Measurements from ENCODE around the gene RPLP2.

RPLP2 gene

GRCh38 chr11:794766-795633 lies 14.8 kb upstream of the RPLP2 start:
- Histone ChIP-seq H3K36me3 (ENCODE audit: control insufficient read depth in 2 of 2, insufficient read depth in 1 of 2, low read length in 2 of 2) (peaks cover 0 to 45% of the 10 kb centered on the region in 2 experiments; a peak in 1 of 3 replicates), H3K9me3 (ENCODE audit: control insufficient read depth, insufficient read depth, low read depth, low read length) (no peaks in the 10 kb centered on the region), H3K27ac (ENCODE audit: extremely low read depth, low read depth, low read length) (no peak overlapping the region), H3K4me3 (ENCODE audit: low read depth, low read length) (no peak overlapping the region; the same call in 1 of the 2 replicates), H3K4me1 (ENCODE audit: control insufficient read depth, insufficient read depth, low read length) (peaks cover 6% of the 10 kb centered on the region)
- CTCF ChIA-PET: interaction anchor here (0.7 kb wide), 1 partner anchor 67 kb away, joined by 4 read pairs; no protein-coding TSS in a partner anchor
- TF ChIP-seq SP3 (tag by site-specific recombination; IDR thresholded peaks at IDR 0.05) (0 out of 2 replicates have a peak, but pooled peaks have one; percentile 19), ZFP37 (tag by site-specific recombination; IDR thresholded peaks at IDR 0.05) (no peak), ZNF549 (tag by site-specific recombination; IDR thresholded peaks at IDR 0.05) (no peak), ZNF76 (tag by site-specific recombination; IDR thresholded peaks at IDR 0.05; ENCODE audit: borderline replicate concordance, low read depth) (no peak), KLF1 (tag by site-specific recombination; IDR thresholded peaks at IDR 0.05) (peak; percentile 51), BCL11B (tag by site-specific recombination; IDR thresholded peaks at IDR 0.05; ENCODE audit: low read depth) (0 out of 2 replicates have a peak, but pooled peaks have one; percentile 19), HOXA7 (CRISPR knock-in tag; IDR thresholded peaks at IDR 0.05; ENCODE audit: borderline replicate concordance) (no peak), HIC1 (tag by site-specific recombination; IDR thresholded peaks at IDR 0.05) (peak; percentile 52; the same call in 1 of the 2 replicates), GLIS1 (tag by site-specific recombination; IDR thresholded peaks at IDR 0.05) (no peak), ZBTB48 (tag by site-specific recombination; IDR thresholded peaks at IDR 0.05) (peak; percentile 25; the same call in 1 of the 2 replicates), ZNF560 (tag by site-specific recombination; IDR thresholded peaks at IDR 0.05; ENCODE audit: borderline replicate concordance) (no peak), ZNF423 (tag by site-specific recombination; IDR thresholded peaks at IDR 0.05) (peak; percentile 32; the same call in 1 of the 2 replicates), ZIC2 (tag by site-specific recombination; IDR thresholded peaks at IDR 0.05) (no peak)
- TF ChIP-seq, protein P1, sequence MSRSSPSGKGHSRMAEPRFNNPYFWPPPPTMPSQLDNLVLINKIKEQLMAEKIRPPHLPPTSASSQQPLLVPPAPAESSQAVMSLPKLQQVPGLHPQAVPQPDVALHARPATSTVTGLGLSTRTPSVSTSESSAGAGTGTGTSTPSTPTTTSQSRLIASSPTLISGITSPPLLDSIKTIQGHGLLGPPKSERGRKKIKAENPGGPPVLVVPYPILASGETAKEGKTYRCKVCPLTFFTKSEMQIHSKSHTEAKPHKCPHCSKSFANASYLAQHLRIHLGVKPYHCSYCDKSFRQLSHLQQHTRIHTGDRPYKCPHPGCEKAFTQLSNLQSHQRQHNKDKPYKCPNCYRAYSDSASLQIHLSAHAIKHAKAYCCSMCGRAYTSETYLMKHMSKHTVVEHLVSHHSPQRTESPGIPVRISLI (tag by site-specific recombination; IDR thresholded peaks at IDR 0.05): no peak
- POLR2A ChIA-PET: interaction anchor here (0.5 to 1.7 kb wide), 4 partner anchors 17 to 71 kb away, joined by 3 to 4 read pairs (median 3); partner anchors contain the start of gene PNPLA2

DNA sequence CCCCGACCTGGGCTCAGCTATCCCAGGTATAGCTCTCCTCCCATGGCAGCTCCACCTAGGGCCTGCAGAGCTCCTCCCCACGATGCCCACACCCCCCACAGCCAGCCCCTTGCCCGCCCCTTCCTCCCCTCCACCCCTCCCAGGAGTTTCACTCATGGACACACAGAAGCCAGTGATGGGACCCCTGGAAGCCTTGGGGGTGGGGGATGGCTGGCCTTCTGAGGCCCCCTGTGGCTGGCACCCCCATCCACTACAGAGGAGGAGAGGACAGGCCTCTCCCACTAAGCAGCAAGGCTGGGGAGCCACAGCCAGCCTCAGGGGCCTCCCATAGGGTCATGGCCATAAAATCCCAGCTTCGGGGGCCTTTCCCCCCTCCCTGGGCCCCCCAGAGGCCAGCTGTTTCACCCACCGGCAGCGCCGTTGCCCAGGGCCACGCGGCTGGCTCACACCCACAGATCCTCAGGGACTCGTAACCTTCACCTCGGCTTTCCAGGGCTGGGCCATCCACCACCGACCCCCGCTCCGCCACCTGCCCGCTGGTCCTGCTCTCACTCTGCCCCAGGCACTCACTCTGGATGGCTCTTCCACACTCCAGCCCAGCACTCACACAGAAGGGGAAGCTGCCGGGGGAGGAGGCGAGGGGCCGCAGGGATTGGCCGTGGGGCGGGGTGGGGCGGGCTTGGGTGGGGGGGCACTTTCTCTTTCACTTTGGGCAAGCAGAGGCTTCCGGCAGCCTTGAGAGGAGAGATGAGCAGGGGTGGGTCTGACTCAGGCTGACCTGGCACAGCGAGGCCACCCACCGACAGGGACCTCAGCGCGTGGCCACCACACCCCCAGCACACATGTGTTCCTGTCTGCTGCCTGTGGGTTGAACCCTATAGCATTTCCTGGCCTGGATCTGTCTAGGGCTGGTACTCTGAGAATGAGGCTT lies 13.9 kb upstream of the RPLP2 start:
- ChIA-PET CTCF (interaction anchor here (0.6 to 0.9 kb wide), 3 partner anchors 12 to 68 kb away, joined by 3 to 4 read pairs (median 3); no protein-coding TSS in a partner anchor), POLR2A (interaction anchor here (0.5 to 1.8 kb wide), 11 partner anchors 14 to 260 kb away, joined by 3 to 10 read pairs (median 4); partner anchors contain the start of genes HRAS, PNPLA2, RPLP2 and TSPAN4)
- H3K4me3 ChIP-seq (ENCODE audit: low read depth, low read length): peak overlapping the region; percentile 8
- peak overlapping the region; percentile 31; the same call in 1 of the 2 replicates for H3K27ac ChIP-seq (ENCODE audit: extremely low read depth, low read depth, low read length)
- H3K36me3 ChIP-seq (ENCODE audit: control insufficient read depth in 2 of 2, insufficient read depth in 1 of 2, low read length in 2 of 2): peaks cover 0 to 54% of the 10 kb centered on the region in 2 experiments; a peak in 1 of 3 replicates
- peaks cover 6% of the 10 kb centered on the region for H3K4me1 ChIP-seq (ENCODE audit: control insufficient read depth, insufficient read depth, low read length)
- H3K9me3 ChIP-seq (ENCODE audit: control insufficient read depth, insufficient read depth, low read depth, low read length): no peaks in the 10 kb centered on the region
- TF ChIP-seq ZNF423 (tag by site-specific recombination; IDR thresholded peaks at IDR 0.05) (0 out of 2 replicates have a peak, but pooled peaks have one; percentile 32), IKZF3 (tag by site-specific recombination; IDR thresholded peaks at IDR 0.05) (no peak), ZNF560 (tag by site-specific recombination; IDR thresholded peaks at IDR 0.05; ENCODE audit: borderline replicate concordance) (no peak), KLF9 (tag by site-specific recombination; IDR thresholded peaks at IDR 0.05; ENCODE audit: low read depth) (no peak), ZSCAN23 (tag by site-specific recombination; IDR thresholded peaks at IDR 0.05) (no peak), ZNF202 (tag by site-specific recombination; IDR thresholded peaks at IDR 0.05; ENCODE audit: borderline replicate concordance) (no peak), YY2 (tag by site-specific recombination; IDR thresholded peaks at IDR 0.05) (no peak), ZBTB48 (tag by site-specific recombination; IDR thresholded peaks at IDR 0.05) (no peak; the same call in 1 of the 2 replicates), ZNF792 (tag by site-specific recombination; IDR thresholded peaks at IDR 0.05) (no peak), ZBTB7A (tag by site-specific recombination; IDR thresholded peaks at IDR 0.05; ENCODE audit: low read depth) (0 out of 2 replicates have a peak, but pooled peaks have one; percentile 53), ZBTB20 (tag by site-specific recombination; IDR thresholded peaks at IDR 0.05) (peak; percentile 46; the same call in 1 of the 2 replicates), ZNF398 (tag by site-specific recombination; IDR thresholded peaks at IDR 0.05) (peak; percentile 62; the same call in 1 of the 2 replicates), ZFHX2 (tag by site-specific recombination; conservative IDR thresholded peaks at IDR 0.05) (peak; percentile 47), ZNF510 (tag by site-specific recombination; IDR thresholded peaks at IDR 0.05; ENCODE audit: insufficient replicate concordance) (no peak)

Data from HEK293 (cell line).